Measurements from ENCODE around the gene PPP2R3C. TPM values are rescaled to one million over a fixed set of nuclear protein-coding genes. Genes with fewer than 3 reads are reported as not detected.

Gene PPP2R3C
- total and polyA plus RNA-seq, 2 of the 13 experiments (the other 11 are each of a cell fraction or from before 2014, with no cell fraction given): 63.4 to 102 TPM

GRCh38 chr14:35121887-35122695, at the start of gene PPP2R3C, which contains the start of gene PRORP (continued):
- TF ChIP-seq ETV6 (CRISPR knock-in tag; conservative IDR thresholded peaks at IDR 0.05) (peak; percentile 86), GRHL1 (CRISPR knock-in tag; conservative IDR thresholded peaks at IDR 0.05) (no peak), NR0B2 (CRISPR knock-in tag; IDR thresholded peaks at IDR 0.05) (peak; percentile 93), ZNF263 (CRISPR knock-in tag; IDR thresholded peaks at IDR 0.05) (peak; percentile 68), ZNF17 (CRISPR knock-in tag; IDR thresholded peaks at IDR 0.05) (peak; percentile 97), ZBTB33 (CRISPR knock-in tag; IDR thresholded peaks at IDR 0.05) (peak; percentile 67), FOSL1 (CRISPR knock-in tag; IDR thresholded peaks at IDR 0.05; ENCODE audit: borderline replicate concordance) (peak; percentile 71; the same call in 1 of the 2 replicates), ZGPAT (CRISPR knock-in tag; IDR thresholded peaks at IDR 0.05) (peak; percentile 98), ZBTB7B (CRISPR knock-in tag; IDR thresholded peaks at IDR 0.05) (peak; percentile 89), FOXO1 (CRISPR knock-in tag; IDR thresholded peaks at IDR 0.05) (peak; percentile 86), NR3C1 (CRISPR knock-in tag; IDR thresholded peaks at IDR 0.05) (no peak), CBX5 (CRISPR knock-in tag; IDR thresholded peaks at IDR 0.05; ENCODE audit: borderline replicate concordance) (peak; percentile 90), AGO1 (IDR thresholded peaks at IDR 0.05; ENCODE audit: low read depth, low read length, poor library complexity, severe bottlenecking) (peak; percentile 83), HNRNPUL1 (IDR thresholded peaks at IDR 0.05; ENCODE audit: low read depth, low read length) (no peak), ZNF747 (CRISPR knock-in tag; IDR thresholded peaks at IDR 0.05; ENCODE audit: borderline replicate concordance) (peak; percentile 82), TGIF2 (CRISPR knock-in tag; IDR thresholded peaks at IDR 0.05) (peak; percentile 54; the same call in 1 of the 2 replicates), ELF4 (CRISPR knock-in tag; IDR thresholded peaks at IDR 0.05; ENCODE audit: borderline replicate concordance) (peak; percentile 100), ZNF484 (CRISPR knock-in tag; IDR thresholded peaks at IDR 0.05; ENCODE audit: borderline replicate concordance, low read depth) (peak; percentile 43; the same call in 1 of the 2 replicates), POLR2A (IDR thresholded peaks at IDR 0.05; ENCODE audit: insufficient read depth in 1 of 2, low read depth in 2 of 2, low read length in 2 of 2) (peak; percentile 90 to 96), ARNT (IDR thresholded peaks at IDR 0.05) (no peak), SP5 (CRISPR knock-in tag; IDR thresholded peaks at IDR 0.05; ENCODE audit: borderline replicate concordance, low read depth) (peak; percentile 90), PHF8 (CRISPR knock-in tag; IDR thresholded peaks at IDR 0.05) (peak; percentile 96), CREM (IDR thresholded peaks at IDR 0.05) (peak; percentile 98), CREM (CRISPR knock-in tag; IDR thresholded peaks at IDR 0.05) (no peak; the same call in none of the 2 replicates), ZNF30 (CRISPR knock-in tag; IDR thresholded peaks at IDR 0.05) (peak; percentile 96), STAT5B (CRISPR knock-in tag; IDR thresholded peaks at IDR 0.05) (peak; percentile 17; the same call in 1 of the 2 replicates), POGZ (CRISPR knock-in tag; IDR thresholded peaks at IDR 0.05) (peak; percentile 92)
